Lung (tissue), 12 donors: ENCODE data around the gene TWF2. TPM values are rescaled to one million over a fixed set of nuclear protein-coding genes. Genes with fewer than 3 reads are reported as not detected.

Experiments
- ATAC-seq: fragments of 200-7000 bp; cut with Tn5 transposase; one replicate; pipeline ENCODE4 v1.9.1; 2020; ENCODE audit warnings: moderate number of reproducible peaks; ENCODE audit not compliant: insufficient read depth, low FRiP score
- DNase-seq, 3 donors: peaks; one replicate each; pipeline ENCODE4 v3.0.0-alpha.2; 2013 to 2017
- H3K27ac ChIP-seq, 2 donors: one replicate each; pipeline ENCODE4 v1.5.1; 2013; ENCODE audit warnings: mild to moderate bottlenecking in 2 of 2, moderate library complexity in 2 of 2, control low read depth in 1 of 2, inconsistent platforms in 1 of 2, low read depth in 1 of 2, low read length in 1 of 2
- H3K27me3 ChIP-seq, 3 donors: one replicate each; pipeline ENCODE4 v1.5.1; 2013; ENCODE audit warnings: low read length in 2 of 3; ENCODE audit not compliant: control insufficient read depth in 3 of 3, insufficient read depth in 3 of 3
- H3K36me3 ChIP-seq, 4 donors: one replicate each; pipeline ENCODE4 v1.5.1; 2013; ENCODE audit warnings: low read length in 4 of 4, mild to moderate bottlenecking in 1 of 4, moderate library complexity in 1 of 4; ENCODE audit not compliant: control insufficient read depth in 4 of 4, insufficient read depth in 4 of 4
- H3K4me1 ChIP-seq, 5 donors: one replicate each; pipeline ENCODE4 v1.5.1; 2013; ENCODE audit warnings: low read length in 5 of 5, mild to moderate bottlenecking in 2 of 5, moderate library complexity in 1 of 5; ENCODE audit not compliant: control insufficient read depth in 5 of 5, insufficient read depth in 5 of 5
- H3K4me3 ChIP-seq: one replicate; pipeline ENCODE4 v1.5.1; 2013; ENCODE audit warnings: mild to moderate bottlenecking, control low read depth, moderate library complexity
- H3K9ac ChIP-seq, 2 donors: one replicate each; pipeline ENCODE4 v1.5.1; 2013; ENCODE audit warnings: low read length in 2 of 2, control low read depth in 1 of 2; ENCODE audit not compliant: insufficient read depth in 1 of 2
- H3K9me3 ChIP-seq, 4 donors: one replicate each; pipeline ENCODE4 v1.5.1; 2013; ENCODE audit warnings: low read length in 3 of 4, mild to moderate bottlenecking in 1 of 4, moderate library complexity in 1 of 4; ENCODE audit not compliant: control insufficient read depth in 4 of 4, insufficient read depth in 3 of 4
- WGBS, 2 donors: extraction: QIAGEN DNeasy Blood & Tissue Kit; methylation state at CpG; one replicate each; pipeline ENCODE4 v1.1.7; 2013; 5-methylcytosine and 5-hydroxymethylcytosine counted together
- polyA plus RNA-seq, 2 donors: library from polyadenylated mRNA; stranded (reverse); fragments of 200-250 nt; gene quantifications; one replicate each; pipeline ENCODE4 v1.2.1, GENCODE V29; 2013
- total RNA-seq, 2 donors: library from RNA; depleted of rRNA in 1 of 2; stranded (reverse); fragments of >200 nt in 1 of 2; gene quantifications; one replicate each; pipeline ENCODE4 v1.2.1, GENCODE V29; 2014 to 2021
- TF ChIP-seq, protein P1 (sequence below): IDR thresholded peaks from 2 replicates; pipeline ENCODE4 v1.5.1; 2012; ENCODE audit warnings: mild to moderate bottlenecking; ENCODE audit errors: control extremely low read depth, extremely low read depth
- donor health status: control.
- donor health status: control.
- donor health status: Bipolar disorder and iron deficiency.
- donor health status: healthy.
- donor health status: DM: yes; HTN: yes; CAD: no.

The TWF2 gene
- total and polyA plus RNA-seq, 4 donors: 25.7 to 104 (median 60.7) TPM

DNA sequence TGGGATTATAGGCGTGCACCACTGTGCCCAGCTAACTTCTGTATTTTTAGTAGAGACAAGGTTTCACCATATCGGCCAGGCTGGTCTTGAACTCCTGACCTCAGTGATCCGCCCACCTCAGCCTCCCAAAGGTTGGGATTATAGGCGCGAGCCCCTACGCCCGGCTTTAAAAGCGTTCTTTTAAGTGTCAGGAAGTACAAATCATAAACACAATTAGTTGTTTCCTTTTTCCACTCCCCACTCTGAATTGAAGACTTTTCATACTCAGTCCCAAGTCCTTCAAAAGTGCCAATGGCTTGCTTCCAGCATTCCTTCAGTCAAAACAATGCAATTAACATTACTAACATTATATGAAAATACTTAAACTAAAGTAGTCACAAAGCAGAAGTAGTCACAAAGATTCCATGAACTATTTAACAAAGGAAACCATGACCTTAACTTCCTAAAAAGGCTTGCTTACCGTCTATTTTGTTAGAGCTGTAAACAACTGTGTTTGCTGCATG, 31.3 kb upstream of the TWF2 start:
- Histone ChIP-seq H3K27me3 (no peaks in the 10 kb centered on the region), H3K9me3 (no peaks in the 10 kb centered on the region), H3K4me3 (no peak overlapping the region), H3K36me3 (peaks cover 15 to 37% (median 24%) of the 10 kb centered on the region in 4 donors), H3K4me1 (peaks cover 12 to 22% (median 22%) of the 10 kb centered on the region in 5 donors), H3K27ac (peak overlapping the region in 1 of 2 donors; percentile 64), H3K9ac (no peak overlapping the region)
- ATAC-seq (peak; percentile 22), DNase-seq (peak in 2 of 3 donors; percentile 33 to 58)
- TF ChIP-seq, protein P1, sequence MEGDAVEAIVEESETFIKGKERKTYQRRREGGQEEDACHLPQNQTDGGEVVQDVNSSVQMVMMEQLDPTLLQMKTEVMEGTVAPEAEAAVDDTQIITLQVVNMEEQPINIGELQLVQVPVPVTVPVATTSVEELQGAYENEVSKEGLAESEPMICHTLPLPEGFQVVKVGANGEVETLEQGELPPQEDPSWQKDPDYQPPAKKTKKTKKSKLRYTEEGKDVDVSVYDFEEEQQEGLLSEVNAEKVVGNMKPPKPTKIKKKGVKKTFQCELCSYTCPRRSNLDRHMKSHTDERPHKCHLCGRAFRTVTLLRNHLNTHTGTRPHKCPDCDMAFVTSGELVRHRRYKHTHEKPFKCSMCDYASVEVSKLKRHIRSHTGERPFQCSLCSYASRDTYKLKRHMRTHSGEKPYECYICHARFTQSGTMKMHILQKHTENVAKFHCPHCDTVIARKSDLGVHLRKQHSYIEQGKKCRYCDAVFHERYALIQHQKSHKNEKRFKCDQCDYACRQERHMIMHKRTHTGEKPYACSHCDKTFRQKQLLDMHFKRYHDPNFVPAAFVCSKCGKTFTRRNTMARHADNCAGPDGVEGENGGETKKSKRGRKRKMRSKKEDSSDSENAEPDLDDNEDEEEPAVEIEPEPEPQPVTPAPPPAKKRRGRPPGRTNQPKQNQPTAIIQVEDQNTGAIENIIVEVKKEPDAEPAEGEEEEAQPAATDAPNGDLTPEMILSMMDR: no peak
- 12 to 20% methylated on average over 9 of the region's 9 CpGs for WGBS, 2 donors

GRCh38 chr3:52269776-52270175, 30.8 kb upstream of the TWF2 start:
- H3K9ac ChIP-seq: no peak overlapping the region
- no peaks in the 10 kb centered on the region for H3K27me3 ChIP-seq
- TF ChIP-seq, protein P1: no peak
- H3K9me3 ChIP-seq: no peaks in the 10 kb centered on the region
- ATAC-seq: no peak
- H3K36me3 ChIP-seq: peaks cover 18 to 36% (median 24%) of the 10 kb centered on the region in 4 donors
- H3K27ac ChIP-seq: peak overlapping the region in 1 of 2 donors; percentile 64
- WGBS, 2 donors: 38 to 56% methylated on average over 3 of the region's 3 CpGs
- H3K4me3 ChIP-seq: no peak overlapping the region
- no peak for DNase-seq
- peaks cover 12 to 22% (median 21%) of the 10 kb centered on the region in 5 donors for H3K4me1 ChIP-seq

GRCh38 chr3:52268036-52268435, 29.1 kb upstream of the TWF2 start:
- Histone ChIP-seq H3K9ac (no peak overlapping the region), H3K27me3 (no peaks in the 10 kb centered on the region), H3K27ac (peak overlapping the region in 1 of 2 donors; percentile 42), H3K4me1 (peaks cover 10 to 22% (median 14%) of the 10 kb centered on the region in 5 donors), H3K36me3 (peaks cover 31 to 53% (median 39%) of the 10 kb centered on the region in 4 donors), H3K9me3 (no peaks in the 10 kb centered on the region), H3K4me3 (no peak overlapping the region)
- ATAC-seq (no peak), DNase-seq (no peak)
- TF ChIP-seq, protein P1: no peak
- WGBS, 2 donors: 61 to 89% methylated on average over 7 of the region's 7 CpGs

- Histone ChIP-seq H3K4me1 (peaks cover 0 to 6% (median 3%) of the 10 kb centered on the region in 5 donors), H3K9ac (no peak overlapping the region), H3K9me3 (no peaks in the 10 kb centered on the region), H3K27me3 (no peaks in the 10 kb centered on the region), H3K36me3 (peaks cover 37 to 75% (median 52%) of the 10 kb centered on the region in 4 donors), H3K4me3 (no peak overlapping the region), H3K27ac (no peak overlapping the region)
- DNase-seq (peak in 1 of 3 donors; percentile 48), ATAC-seq (no peak)
- TF ChIP-seq, protein P1: no peak
- WGBS, 2 donors: 86 to 96% methylated on average over 6 of the region's 6 CpGs
These were observed 26.4 kb upstream of the TWF2 start for GRCh38 chr3:52265387-52265786.
